IgD-negative memory B cell (primary cell): ENCODE measurements around the gene UBA7. TPM values are rescaled to one million over a fixed set of nuclear protein-coding genes. Genes with fewer than 3 reads are reported as not detected.
"Not testable (repeated sequence)": the region's sequence is repeated elsewhere in the genome, so short reads cannot be mapped to it uniquely, and the experiment has no call there.

ENCODE experiments used
- H3K27ac Mint-ChIP-seq, 3 donors: one replicate each; pipeline ENCODE4 v1.8.0; 2020 to 2022; ENCODE audit warnings: mild to moderate bottlenecking in 3 of 3, mixed read lengths in 3 of 3, moderate library complexity in 1 of 3
- H3K27me3 Mint-ChIP-seq: one replicate; pipeline ENCODE4 v1.8.0; 2021; ENCODE audit warnings: mixed read lengths
- H3K36me3 Mint-ChIP-seq: one replicate; pipeline ENCODE4 v1.8.0; 2020; ENCODE audit warnings: mild to moderate bottlenecking, mixed read lengths
- H3K4me1 Mint-ChIP-seq, 3 donors: one replicate each; pipeline ENCODE4 v1.8.0; 2020 to 2022; ENCODE audit warnings: mixed read lengths in 3 of 3, mild to moderate bottlenecking in 1 of 3
- H3K4me3 Mint-ChIP-seq, 4 donors: one replicate each; pipeline ENCODE4 v1.8.0; 2020 to 2022; ENCODE audit warnings: mild to moderate bottlenecking in 4 of 4, mixed read lengths in 4 of 4, moderate library complexity in 3 of 4
- H3K9me3 Mint-ChIP-seq, 3 donors: one replicate each; pipeline ENCODE4 v1.8.0; 2020 to 2021; ENCODE audit warnings: mixed read lengths in 3 of 3, mild to moderate bottlenecking in 1 of 3
- polyA plus RNA-seq: library from polyadenylated mRNA; unstranded; fragments of 300-500 nt; fragmentation: Illumina TruSeq; gene quantifications from one replicate; pipeline ENCODE4 v1.2.3, GENCODE V29; 2021

Gene UBA7
- polyA plus RNA-seq, 1 donor from 2014 or later = 61.5 TPM

DNA sequence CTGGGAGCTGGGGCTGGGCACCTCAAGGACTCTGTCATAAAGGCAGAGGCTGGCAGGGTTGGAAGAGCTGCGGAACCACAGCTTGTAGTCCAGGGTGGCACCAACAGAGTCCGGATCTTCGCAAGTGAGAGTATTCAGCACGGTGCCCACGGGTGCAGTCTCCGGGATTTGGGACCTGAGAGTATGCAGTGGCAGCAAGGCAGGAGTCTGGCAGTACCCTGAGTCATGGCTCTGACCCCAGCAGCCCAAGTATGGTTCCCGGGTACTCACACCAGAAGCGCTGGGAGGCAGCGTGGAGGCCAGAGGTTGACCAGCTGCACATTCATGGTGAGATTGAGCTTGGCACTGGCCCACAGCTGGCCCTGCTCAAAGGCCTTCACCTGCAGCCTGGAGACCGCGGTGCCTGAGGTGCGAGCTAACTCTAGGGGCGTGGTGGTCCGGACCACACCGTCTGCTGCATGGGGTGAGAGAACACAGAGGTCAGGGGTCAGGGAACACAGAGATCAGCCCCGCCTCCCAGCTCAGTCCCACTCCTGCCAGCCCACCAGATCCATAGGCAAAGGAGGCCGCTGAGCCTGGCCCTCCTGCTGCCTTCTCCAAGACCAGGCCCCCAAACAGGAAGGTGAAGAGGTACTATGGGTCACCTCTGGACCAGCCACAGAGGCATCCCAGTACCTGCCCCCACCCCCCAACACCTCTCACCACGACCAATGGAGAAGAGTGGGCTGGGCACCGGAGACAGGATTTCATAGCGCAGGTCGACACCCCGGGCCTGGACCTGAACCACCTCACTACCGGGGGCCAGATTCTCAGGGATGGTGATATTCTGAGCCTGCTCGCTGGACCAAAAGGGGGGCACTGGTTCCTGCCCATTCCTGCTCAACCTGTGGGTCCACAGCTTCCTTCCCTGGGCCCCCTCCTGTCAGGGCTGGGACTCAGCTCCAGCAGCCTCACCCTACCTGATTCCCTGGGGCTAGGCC lies 18.5 kb downstream of the UBA7 start:
- Mint-ChIP-seq H3K36me3 (no peaks in the 10 kb centered on the region), H3K4me1 (peaks cover 0 to under 1% (median 0%) of the 10 kb centered on the region in 3 donors), H3K4me3 (no peak overlapping the region), H3K27me3 (no peaks in the 10 kb centered on the region), H3K9me3 (no peaks in the 10 kb centered on the region), H3K27ac (peak overlapping the region in 1 of 3 donors; percentile 82)

GRCh38 chr3:49794431-49794830 lies 19.3 kb downstream of the UBA7 start:
- H3K36me3 Mint-ChIP-seq = no peaks in the 10 kb centered on the region
- H3K9me3 Mint-ChIP-seq = no peaks in the 10 kb centered on the region

GRCh38 chr3:49793486-49794085 lies 20.2 kb downstream of the UBA7 start:
- H3K9me3 Mint-ChIP-seq = no peaks in the 10 kb centered on the region
- H3K27ac Mint-ChIP-seq = no peak overlapping the region
- no peak overlapping the region for H3K4me3 Mint-ChIP-seq

More at GRCh38 chr3:49794431-49794830, 19.3 kb downstream of the UBA7 start:
- Mint-ChIP-seq H3K27ac (no peak overlapping the region), H3K4me1 (peaks cover 0 to 2% (median 0%) of the 10 kb centered on the region in 3 donors), H3K4me3 (no peak overlapping the region), H3K27me3 (no peaks in the 10 kb centered on the region)

DNA sequence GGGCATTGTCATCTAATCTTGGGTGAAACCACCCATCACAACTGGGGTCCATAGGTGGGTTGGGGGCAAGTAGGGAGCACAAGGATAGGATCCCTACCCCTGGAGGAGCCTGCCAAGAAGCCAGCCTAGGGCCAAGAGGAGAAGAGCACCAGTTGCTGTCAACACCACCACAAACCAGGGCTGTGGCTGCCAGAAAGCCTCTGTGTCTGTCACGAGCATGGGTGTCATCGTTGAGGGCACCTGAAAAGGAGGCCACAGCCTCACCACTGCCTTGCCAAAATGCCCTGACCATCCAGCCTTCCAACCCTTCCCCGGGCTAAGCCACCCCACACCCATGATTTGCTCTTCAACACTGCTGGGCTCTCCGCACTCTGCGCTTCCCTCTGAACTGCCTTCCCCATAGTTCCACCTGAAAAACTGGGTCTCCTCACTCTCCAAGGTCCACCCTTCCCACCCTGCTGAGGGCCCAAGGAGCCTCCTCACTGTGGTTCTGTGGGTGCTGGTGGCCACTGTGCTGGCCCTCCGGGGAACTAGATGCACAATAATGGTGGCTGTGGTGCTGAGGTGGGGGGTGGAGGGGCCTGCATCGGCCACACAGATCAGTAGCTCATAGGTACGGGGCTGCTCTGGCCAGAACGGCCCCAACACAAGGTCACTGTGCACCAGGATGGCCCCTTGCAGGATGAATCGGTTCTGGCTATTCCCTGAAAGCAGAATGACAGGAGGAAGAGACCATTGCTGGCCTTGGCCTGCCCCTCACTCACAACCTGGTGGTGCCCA lies 21.2 kb downstream of the UBA7 start:
- H3K4me3 Mint-ChIP-seq = peak overlapping the region in 1 of 4 donors; percentile 20
- H3K27ac Mint-ChIP-seq = no peak overlapping the region
- no peaks in the 10 kb centered on the region for H3K27me3 Mint-ChIP-seq
- H3K36me3 Mint-ChIP-seq = no peaks in the 10 kb centered on the region
- H3K4me1 Mint-ChIP-seq = peaks cover 0 to 2% (median 0%) of the 10 kb centered on the region in 3 donors
- no peaks in the 10 kb centered on the region for H3K9me3 Mint-ChIP-seq

More at GRCh38 chr3:49793486-49794085, 20.2 kb downstream of the UBA7 start:
- Mint-ChIP-seq H3K4me1 (peaks cover 0 to 2% (median 0%) of the 10 kb centered on the region in 3 donors), H3K36me3 (no peaks in the 10 kb centered on the region), H3K27me3 (no peaks in the 10 kb centered on the region)

DNA sequence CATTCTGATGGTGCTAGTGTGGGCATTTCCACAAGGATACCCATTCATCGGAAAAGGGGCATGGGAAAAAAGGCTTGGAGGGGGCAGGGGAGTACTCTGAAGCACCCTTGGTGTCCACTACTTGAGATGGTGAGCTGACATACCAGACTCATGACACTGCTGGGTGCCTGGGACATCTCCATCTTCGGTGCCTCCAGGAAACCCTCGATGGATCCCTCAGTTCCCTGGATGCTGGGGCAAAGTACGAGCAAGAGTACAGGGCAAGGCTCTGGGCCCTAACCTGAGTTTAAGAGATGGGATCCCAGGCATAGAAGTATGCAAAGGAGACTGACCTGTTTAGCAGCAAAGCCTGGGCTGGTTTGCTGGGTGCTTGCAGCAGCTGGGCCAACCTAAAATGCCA lies 22.2 kb downstream of the UBA7 start:
- H3K9me3 Mint-ChIP-seq = no peaks in the 10 kb centered on the region
- H3K4me1 Mint-ChIP-seq = peaks cover 2 to 5% (median 3%) of the 10 kb centered on the region in 3 donors
- no peak overlapping the region for H3K4me3 Mint-ChIP-seq
- H3K27ac Mint-ChIP-seq = no peak overlapping the region
- no peaks in the 10 kb centered on the region for H3K27me3 Mint-ChIP-seq
- no peaks in the 10 kb centered on the region for H3K36me3 Mint-ChIP-seq

DNA sequence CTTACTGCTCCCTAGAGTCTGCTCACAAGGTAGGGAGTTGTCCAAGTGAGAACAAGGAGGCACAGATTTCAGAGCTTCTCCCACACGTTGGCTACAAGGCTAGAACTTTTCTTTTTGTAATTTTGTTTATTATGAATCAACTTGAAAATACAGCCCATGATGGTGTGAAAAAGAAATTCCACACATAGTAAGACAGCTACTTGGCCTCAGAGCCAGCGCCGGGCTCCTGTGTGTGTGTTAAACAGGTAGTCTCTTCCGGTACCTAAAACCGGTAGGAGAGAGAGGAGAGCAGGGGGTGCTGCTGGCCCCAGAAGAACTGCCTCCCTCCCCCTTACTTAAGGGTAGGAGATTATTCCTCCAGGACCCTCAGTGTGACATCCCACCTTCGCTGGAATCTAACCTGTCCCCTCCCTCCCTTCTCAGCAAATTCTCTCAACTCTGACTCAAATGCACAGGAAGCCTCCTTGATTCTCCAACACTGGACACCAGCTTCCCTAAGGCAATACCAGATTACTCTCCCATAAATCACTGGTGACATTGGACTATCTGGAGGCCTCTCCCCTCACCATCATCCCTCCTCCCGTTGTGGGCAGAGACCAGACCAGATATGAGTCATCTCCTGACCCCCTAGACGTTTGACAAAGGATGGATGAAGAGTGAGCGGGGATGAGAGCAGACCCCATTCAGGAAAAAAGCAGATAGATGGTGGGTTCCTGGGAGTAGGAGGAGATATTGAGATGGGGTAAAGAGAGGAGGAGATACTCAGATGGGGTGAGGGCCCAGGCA lies 22.9 kb downstream of the UBA7 start:
- H3K9me3 Mint-ChIP-seq = no peaks in the 10 kb centered on the region
- H3K4me1 Mint-ChIP-seq = peaks cover 3 to 5% (median 5%) of the 10 kb centered on the region in 3 donors
- H3K4me3 Mint-ChIP-seq = no peak overlapping the region
- H3K36me3 Mint-ChIP-seq = no peaks in the 10 kb centered on the region
- H3K27me3 Mint-ChIP-seq = no peaks in the 10 kb centered on the region
- peak overlapping the region in 2 of 3 donors; percentile 32 to 67 for H3K27ac Mint-ChIP-seq

GRCh38 chr3:49788056-49788455 lies 25.7 kb downstream of the UBA7 start:
- Mint-ChIP-seq H3K4me3 (peak overlapping the region in 1 of 4 donors; percentile 44), H3K9me3 (no peaks in the 10 kb centered on the region), H3K27me3 (no peaks in the 10 kb centered on the region), H3K27ac (peak overlapping the region in 2 of 3 donors; percentile 53 to 96), H3K4me1 (peaks cover 12 to 15% (median 14%) of the 10 kb centered on the region in 3 donors), H3K36me3 (peaks cover 3% of the 10 kb centered on the region)

DNA sequence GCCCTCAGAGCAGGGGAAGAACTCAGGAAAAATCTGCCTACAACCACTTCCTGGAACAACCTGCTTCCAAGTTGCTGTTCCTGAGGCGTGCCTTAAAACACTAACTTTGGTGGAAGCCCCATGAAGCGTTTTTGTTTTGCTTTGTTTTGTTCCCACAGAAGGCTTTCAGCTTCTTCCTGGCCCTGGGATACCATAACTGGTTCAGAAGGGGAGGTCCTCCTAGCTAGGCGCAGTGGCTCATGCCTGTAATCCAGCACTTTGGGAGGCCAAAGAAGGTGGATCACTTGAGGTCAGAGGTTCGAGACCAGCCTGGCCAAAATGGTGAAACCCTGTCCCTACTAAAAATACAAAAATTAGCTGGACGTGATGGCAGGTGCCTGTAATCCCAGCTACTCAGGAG lies 26.2 kb downstream of the UBA7 start:
- peak overlapping the region; percentile 96 to 99 (median 98) for H3K27ac Mint-ChIP-seq
- H3K9me3 Mint-ChIP-seq = no peaks in the 10 kb centered on the region
- peaks cover 12 to 15% (median 14%) of the 10 kb centered on the region in 3 donors for H3K4me1 Mint-ChIP-seq

DNA sequence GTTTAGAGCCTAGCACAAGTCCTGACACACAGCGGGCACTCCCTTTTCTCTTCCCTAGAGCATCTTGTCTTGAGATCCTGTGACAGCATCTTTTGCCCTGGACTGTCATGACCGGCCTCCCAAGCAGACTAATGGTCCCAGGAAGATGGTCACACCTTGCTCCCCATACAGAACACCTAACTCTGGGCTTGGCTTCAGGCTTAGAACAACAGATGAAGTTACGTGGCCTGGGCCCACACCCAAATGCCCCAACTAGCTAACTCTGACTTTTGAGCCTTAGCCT lies 26.6 kb downstream of the UBA7 start:
- H3K4me3 Mint-ChIP-seq = peak overlapping the region; percentile 87 to 97 (median 96)
- H3K36me3 Mint-ChIP-seq = peaks cover 5% of the 10 kb centered on the region
- no peaks in the 10 kb centered on the region for H3K27me3 Mint-ChIP-seq
- peak overlapping the region; percentile 96 to 99 (median 98) for H3K27ac Mint-ChIP-seq
- peaks cover 14 to 15% (median 14%) of the 10 kb centered on the region in 3 donors for H3K4me1 Mint-ChIP-seq
- no peaks in the 10 kb centered on the region for H3K9me3 Mint-ChIP-seq

More for the DNA sequence above, 26.2 kb downstream of the UBA7 start:
- no peaks in the 10 kb centered on the region for H3K27me3 Mint-ChIP-seq
- peak overlapping the region in 2 of 4 donors; percentile 87 to 94 for H3K4me3 Mint-ChIP-seq
- H3K36me3 Mint-ChIP-seq = peaks cover 3% of the 10 kb centered on the region

- Mint-ChIP-seq H3K4me1 (peaks cover 14 to 15% (median 14%) of the 10 kb centered on the region in 3 donors), H3K9me3 (no peaks in the 10 kb centered on the region), H3K36me3 (peaks cover 5% of the 10 kb centered on the region), H3K27me3 (no peaks in the 10 kb centered on the region), H3K27ac (peak within 1 kb of the TSS; percentile 96 to 99 (median 98)), H3K4me3 (peak within 1 kb of the TSS; percentile 87 to 97 (median 96))
Observed at GRCh38 chr3:49786357-49787181, 27.2 kb downstream of the UBA7 start, which contains the start of gene IP6K1. IP6K1 (minus strand) TSS chr3:49786542; CDS start chr3:49748040, 38,502 bp downstream.

- Mint-ChIP-seq H3K27me3 (no peaks in the 10 kb centered on the region), H3K9me3 (no peaks in the 10 kb centered on the region), H3K4me1 (peaks cover 16 to 22% (median 19%) of the 10 kb centered on the region in 3 donors), H3K36me3 (peaks cover 5% of the 10 kb centered on the region), H3K27ac (peak overlapping the region; percentile 96 to 99 (median 98)), H3K4me3 (peak overlapping the region; percentile 87 to 97 (median 96))
Observed at GRCh38 chr3:49785565-49786356, 28.0 kb downstream of the UBA7 start.

DNA sequence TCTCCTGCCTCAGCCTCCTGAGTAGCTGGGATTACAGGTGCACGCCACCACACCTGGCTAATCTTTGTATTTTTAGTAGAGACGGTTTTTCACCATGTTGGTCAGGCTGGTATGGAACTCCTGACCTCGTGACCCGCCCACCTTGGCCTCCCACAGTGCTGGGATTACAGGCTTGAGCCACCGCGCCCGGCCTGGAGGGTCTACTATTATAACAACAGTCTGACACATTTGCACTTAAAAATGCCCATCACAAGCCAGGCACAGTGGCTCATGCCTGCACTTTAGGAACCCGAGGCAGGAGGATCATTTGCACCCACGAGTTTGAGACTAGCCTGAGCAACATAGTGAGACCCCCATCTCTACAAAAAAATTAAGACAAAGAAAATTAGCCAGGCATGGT lies 31.5 kb downstream of the UBA7 start:
- not testable (repeated sequence) for H3K27me3 Mint-ChIP-seq, H3K4me3 Mint-ChIP-seq, H3K27ac Mint-ChIP-seq, H3K9me3 Mint-ChIP-seq, H3K36me3 Mint-ChIP-seq
- H3K4me1 Mint-ChIP-seq = peaks cover 26 to 32% (median 27%) of the 10 kb centered on the region in 3 donors
